OCI-M2 (cell line): ENCODE data around the gene TMEM245.

ENCODE experiments used
- DNase-seq: peaks from one replicate; lab custom pipeline; 2025; ENCODE audit not compliant: unreplicated experiment; lab: John Stamatoyannopoulos, UW

Gene TMEM245

GRCh38 chr9:109028457-109028856 lies 91.3 kb downstream of the TMEM245 start:
- DNase-seq, result no peak

GRCh38 chr9:109027176-109027575 lies 92.6 kb downstream of the TMEM245 start:
- no peak for DNase-seq

GRCh38 chr9:109026306-109026705 lies 93.4 kb downstream of the TMEM245 start:
- no peak for DNase-seq

GRCh38 chr9:109022873-109023272 lies 96.9 kb downstream of the TMEM245 start:
- no peak for DNase-seq

- no peak for DNase-seq
Measured at GRCh38 chr9:109020581-109021511, 98.9 kb downstream of the TMEM245 start.

GRCh38 chr9:109020113-109020512 lies 99.6 kb downstream of the TMEM245 start:
- DNase-seq, result no peak

GRCh38 chr9:109019420-109019819 lies 100.3 kb downstream of the TMEM245 start:
- DNase-seq, result no peak

- DNase-seq, result no peak
Measured at GRCh38 chr9:109017493-109017892, 102.3 kb downstream of the TMEM245 start.

- no peak for DNase-seq
Measured at GRCh38 chr9:109017061-109017460, 102.7 kb downstream of the TMEM245 start.

GRCh38 chr9:109016132-109016531 lies 103.6 kb downstream of the TMEM245 start:
- no peak for DNase-seq

- DNase-seq, result no peak
Measured at GRCh38 chr9:109014608-109015280, 105.0 kb downstream of the TMEM245 start.

GRCh38 chr9:109013679-109014607 lies 105.8 kb downstream of the TMEM245 start:
- DNase-seq, result no peak

GRCh38 chr9:109012876-109013678 lies 106.7 kb downstream of the TMEM245 start, which contains the start of gene CTNNAL1:
Gene CTNNAL1 (minus strand): TSS chr9:109013499. CDS start chr9:109013442, 57 bp downstream.
- DNase-seq, result peak; percentile 13

GRCh38 chr9:109012009-109012875 lies 107.5 kb downstream of the TMEM245 start:
- DNase-seq, result no peak

GRCh38 chr9:109011231-109011671 lies 108.5 kb downstream of the TMEM245 start:
- no peak for DNase-seq

GRCh38 chr9:109010746-109011145 lies 109.0 kb downstream of the TMEM245 start:
- DNase-seq, result no peak

- DNase-seq, result no peak
Measured at GRCh38 chr9:109005678-109006077, 114.1 kb downstream of the TMEM245 start.

- DNase-seq, result no peak
Measured at GRCh38 chr9:109003116-109003515, 116.6 kb downstream of the TMEM245 start.

- DNase-seq, result no peak
Measured at GRCh38 chr9:109002141-109002540, 117.6 kb downstream of the TMEM245 start.
